Measurements from ENCODE around the gene ZFPL1.
A peak's percentile ranks its signal among the peaks of the same experiment; 100 is the strongest.

Gene ZFPL1

DNA sequence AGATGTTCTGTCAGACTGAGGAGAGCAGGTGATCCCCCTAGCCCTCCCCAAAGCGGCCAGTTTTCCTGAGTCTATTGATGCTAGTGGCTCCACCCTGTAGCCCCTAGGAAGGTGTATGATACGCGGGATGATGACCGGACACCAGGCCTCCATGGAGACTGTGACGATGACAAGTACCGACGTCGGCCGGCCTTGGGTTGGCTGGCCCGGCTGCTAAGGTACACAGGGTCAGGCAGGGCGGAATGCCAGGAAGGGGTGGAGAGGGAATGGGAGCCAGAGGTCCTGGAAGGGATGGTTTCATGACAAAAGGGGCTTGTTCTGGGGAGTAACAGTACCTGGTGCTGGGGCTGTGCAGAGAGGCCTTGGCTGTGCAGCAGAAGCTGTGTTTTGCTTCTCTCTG, 3.2 kb downstream of the ZFPL1 start:
- DNase-seq (ENCODE audit: low read depth, low spot score), result no peak
- no peak overlapping the region for H3K4me3 ChIP-seq (ENCODE audit: low read length)

DNA sequence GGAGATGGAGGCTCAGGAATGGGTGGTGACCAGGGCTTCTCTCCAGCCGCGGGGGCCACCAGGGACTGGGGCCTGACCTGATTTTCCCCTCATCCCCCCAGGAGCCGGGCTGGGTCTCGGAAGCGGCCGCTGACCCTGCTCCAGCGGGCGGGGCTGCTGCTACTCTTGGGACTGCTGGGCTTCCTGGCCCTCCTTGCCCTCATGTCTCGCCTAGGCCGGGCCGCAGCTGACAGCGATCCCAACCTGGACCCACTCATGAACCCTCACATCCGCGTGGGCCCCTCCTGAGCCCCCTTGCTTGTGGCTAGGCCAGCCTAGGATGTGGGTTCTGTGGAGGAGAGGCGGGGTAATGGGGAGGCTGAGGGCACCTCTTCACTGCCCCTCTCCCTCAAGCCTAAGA, 3.8 kb downstream of the ZFPL1 start:
- no peak overlapping the region for H3K4me3 ChIP-seq (ENCODE audit: low read length)
- DNase-seq (ENCODE audit: low read depth, low spot score), result no peak

DNA sequence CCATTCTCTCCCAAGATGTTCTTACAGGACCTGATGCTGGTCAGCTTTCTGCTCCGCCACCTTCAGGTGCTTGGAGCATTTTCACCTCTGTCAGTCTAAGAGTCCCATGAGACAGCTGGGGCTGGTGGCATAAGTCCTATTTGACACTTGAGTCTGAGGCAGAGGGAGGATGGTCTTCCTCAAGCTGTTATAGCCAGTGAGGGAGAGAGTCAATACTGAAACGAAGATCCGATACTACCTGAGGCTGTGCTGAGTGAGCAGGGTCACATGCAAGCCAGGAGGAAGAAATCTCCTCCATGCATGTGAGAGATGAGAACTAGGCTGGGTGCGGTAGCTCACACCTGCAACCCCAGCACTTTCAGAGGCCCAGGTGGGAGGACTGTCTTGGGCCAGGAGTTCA, 5.6 kb downstream of the ZFPL1 start:
- H3K4me3 ChIP-seq (ENCODE audit: low read length), result no peak overlapping the region
- DNase-seq (ENCODE audit: low read depth, low spot score), result no peak

DNA sequence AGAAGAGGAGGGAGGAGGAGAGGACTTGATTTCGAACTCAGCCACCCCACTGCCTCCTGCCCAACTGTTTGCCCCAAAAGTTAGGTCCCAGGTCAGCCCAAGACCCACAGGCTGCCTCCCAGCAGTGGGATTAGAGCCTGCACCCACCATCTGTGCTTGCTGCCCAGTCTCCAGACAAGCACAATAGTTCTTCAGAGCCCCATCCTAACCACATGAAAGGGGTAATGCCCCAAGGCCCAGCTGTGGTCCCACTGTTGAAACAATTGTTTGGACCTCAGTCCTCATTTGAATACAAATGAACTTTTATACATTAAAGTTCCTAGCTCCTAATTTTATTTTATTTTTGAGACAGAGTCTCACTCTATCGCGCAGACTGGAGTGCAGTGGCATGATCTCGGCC, 6.6 kb downstream of the ZFPL1 start:
- DNase-seq (ENCODE audit: low read depth, low spot score), result no peak

DNA sequence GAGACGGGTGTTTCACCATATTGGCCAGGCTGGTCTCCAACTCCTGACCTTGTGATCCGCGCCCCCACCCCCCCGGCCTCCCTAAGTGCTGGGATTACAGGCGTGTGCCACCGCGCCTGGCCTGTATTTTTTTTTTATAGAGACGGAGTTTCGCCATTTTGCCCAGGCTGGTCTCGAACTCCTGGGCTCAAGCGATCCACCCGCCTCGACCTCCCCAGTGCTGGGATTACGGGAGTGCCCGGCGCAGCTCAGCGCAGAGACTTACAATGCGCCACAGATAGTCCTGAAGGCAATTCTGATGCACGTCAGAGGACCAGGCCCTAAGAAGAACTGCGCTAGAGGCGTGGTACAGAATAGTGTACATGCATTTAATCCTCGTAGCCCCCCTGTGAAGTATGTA, 11.4 kb downstream of the ZFPL1 start:
- DNase-seq (ENCODE audit: low read depth, low spot score), result no peak
- H3K4me3 ChIP-seq (ENCODE audit: low read length), result peak overlapping the region; percentile 92

More for the DNA sequence above, 6.6 kb downstream of the ZFPL1 start:
- H3K4me3 ChIP-seq (ENCODE audit: low read length), result no peak overlapping the region

DNA sequence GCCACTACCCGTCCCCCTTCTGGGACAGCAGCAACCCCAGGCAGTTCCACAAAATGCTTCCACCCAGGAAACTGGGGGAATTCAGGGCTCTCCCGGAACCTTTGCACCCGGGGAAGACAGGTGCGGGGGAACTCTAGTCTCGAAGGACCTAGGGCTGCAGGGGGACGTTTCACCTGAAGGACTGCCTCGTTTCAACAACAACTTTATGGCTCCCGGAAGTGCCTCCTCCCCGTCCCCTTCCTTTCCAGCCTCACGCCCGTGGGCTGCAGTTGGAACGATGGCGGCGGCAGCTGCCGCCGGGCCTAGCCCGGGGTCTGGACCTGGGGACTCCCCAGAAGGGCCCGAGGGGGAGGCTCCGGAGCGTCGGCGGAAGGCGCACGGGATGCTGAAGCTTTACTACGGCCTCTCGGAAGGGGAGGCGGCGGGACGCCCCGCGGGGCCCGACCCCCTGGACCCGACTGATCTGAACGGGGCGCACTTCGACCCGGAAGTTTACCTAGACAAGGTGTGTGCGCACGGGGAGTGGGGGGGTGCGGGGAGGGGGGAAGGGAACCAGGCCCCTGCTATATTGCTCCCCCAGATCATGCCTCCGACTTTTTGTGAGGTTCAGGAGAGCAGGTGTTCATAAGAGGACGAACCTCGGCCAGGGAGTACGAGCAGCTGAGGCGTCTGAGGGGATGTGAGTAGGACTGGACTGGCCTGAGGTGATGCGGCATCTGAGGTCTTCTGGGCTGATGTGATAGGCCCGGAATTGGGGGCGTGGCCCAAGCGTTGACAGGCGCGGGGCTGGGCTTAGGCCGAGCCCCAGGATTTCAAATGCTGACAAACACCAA, 12.2 kb downstream of the ZFPL1 start, which contains the start of gene VPS51:
VPS51 (plus strand) TSS at position 241 of the 833 bp plus-strand sequence; CDS start at position 278, 37 bp downstream.
- H3K4me3 ChIP-seq (ENCODE audit: low read length), result peak within 1 kb of the TSS; percentile 92
- peak; percentile 93 for DNase-seq (ENCODE audit: low read depth, low spot score)

DNA sequence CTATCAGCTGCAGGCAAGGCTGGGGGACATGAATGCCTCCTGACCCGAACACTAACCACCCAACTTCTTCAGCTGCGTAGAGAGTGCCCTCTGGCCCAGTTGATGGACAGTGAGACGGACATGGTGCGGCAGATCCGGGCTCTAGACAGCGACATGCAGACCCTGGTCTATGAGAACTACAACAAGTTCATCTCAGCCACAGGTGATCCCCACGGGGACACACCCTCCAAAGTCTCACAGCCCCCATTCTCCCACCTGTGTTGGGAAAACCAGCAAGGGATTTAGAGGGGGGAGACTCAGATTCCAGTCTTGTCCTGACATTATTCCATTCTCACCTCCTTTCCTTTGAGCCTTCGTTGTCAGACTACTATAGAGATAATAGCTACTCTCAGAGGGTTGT, 12.9 kb downstream of the ZFPL1 start:
- DNase-seq (ENCODE audit: low read depth, low spot score), result no peak
- H3K4me3 ChIP-seq (ENCODE audit: low read length), result peak overlapping the region; percentile 92

DNA sequence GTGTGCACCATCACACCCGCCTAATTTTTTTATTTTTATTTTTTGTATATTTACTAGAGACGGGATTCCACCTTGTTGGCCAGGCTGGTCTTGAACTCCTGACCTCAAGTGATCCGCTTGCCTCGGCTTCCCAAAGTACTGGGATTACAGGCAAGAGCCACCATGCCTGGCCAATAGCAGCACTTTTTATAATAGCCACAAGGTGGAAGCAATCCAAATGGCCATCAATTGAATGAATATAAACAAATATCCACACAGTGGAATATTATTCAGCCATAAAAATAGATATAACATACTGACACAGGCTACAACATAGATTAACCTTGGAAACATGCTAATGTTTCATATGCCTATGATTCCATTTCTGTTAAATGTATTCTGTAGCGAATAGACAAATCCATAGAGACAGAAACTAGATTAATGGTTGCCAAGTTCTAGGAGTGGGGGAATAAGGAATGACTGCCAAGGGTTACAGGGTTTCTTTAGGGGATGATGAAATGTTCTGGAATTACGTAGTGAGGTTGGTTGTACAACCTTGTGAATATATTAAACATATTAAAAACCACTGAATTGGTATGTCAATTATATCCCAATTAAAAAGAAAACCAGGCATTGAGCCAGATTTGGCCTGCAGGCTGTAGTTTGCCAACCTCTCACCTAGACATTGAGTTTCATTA, 16.8 kb downstream of the ZFPL1 start:
- no peak for DNase-seq (ENCODE audit: low read depth, low spot score)

DNA sequence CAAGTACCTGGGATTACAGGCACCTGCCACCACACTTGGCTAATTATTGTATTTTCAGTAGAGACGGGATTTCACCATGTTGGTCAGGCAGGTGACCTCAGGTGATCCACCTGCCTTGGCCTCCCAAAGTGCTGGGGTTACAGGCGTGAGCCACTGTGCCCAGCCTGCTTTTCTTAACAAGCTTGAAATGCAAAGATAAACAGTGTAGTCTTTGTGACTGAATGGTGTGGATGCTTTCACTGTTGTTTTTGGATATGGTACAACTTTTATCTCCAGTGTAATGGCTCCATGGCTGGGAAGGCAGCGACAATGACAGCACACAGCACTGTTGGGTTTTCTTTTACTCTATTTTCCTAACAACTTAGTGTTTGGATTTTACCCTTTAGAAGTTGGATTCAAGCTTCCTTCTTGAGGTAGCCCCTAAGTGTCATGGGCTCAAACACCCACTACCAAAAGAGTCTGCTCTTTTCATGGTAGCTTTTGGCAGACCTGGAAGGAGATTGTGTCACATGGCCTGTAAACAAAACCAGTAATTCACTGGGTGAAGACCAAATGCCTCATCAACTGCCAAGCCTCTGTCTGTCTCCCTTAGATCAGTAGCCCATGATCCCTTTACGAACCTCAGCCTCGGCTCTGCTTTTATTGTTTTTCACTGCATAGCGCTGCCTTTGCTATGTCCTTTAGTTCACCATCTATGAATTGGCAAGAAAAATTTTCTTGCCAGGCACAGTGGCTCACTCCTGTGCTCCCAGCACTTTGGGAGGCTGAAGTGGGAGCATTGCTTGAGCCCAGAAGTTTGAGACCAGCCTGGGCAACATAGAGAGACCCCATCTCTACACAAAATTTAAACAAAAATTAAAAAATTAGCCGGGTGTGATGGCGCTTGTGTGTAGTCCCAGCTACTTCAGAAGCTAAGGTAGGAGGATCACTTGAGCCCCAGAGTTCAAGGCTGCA, 18.4 kb downstream of the ZFPL1 start:
- H3K4me3 ChIP-seq (ENCODE audit: low read length), result no peak overlapping the region
- no peak for DNase-seq (ENCODE audit: low read depth, low spot score)

More for the DNA sequence above, 16.8 kb downstream of the ZFPL1 start:
- no peak overlapping the region for H3K4me3 ChIP-seq (ENCODE audit: low read length)

DNA sequence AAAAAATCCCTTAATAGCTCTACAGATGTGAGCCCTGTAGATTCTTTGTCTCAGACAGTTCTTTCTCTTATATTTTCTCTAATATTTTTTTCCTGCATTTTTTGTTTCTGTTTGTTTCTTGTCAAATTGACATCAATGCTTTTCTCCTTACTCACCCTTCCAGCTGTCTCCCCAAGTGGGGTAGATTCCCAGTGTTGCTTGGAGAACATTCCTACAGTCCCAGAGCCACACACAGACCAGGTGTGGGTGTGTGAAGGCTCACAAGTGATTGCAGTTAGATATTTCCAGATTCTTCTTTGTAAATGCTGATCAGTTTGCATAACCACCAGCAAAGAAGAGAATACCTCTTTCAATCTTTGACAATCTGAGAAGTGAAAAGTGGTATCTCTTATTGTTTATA, 19.5 kb downstream of the ZFPL1 start:
- no peak overlapping the region for H3K4me3 ChIP-seq (ENCODE audit: low read length)
- no peak for DNase-seq (ENCODE audit: low read depth, low spot score)

DNA sequence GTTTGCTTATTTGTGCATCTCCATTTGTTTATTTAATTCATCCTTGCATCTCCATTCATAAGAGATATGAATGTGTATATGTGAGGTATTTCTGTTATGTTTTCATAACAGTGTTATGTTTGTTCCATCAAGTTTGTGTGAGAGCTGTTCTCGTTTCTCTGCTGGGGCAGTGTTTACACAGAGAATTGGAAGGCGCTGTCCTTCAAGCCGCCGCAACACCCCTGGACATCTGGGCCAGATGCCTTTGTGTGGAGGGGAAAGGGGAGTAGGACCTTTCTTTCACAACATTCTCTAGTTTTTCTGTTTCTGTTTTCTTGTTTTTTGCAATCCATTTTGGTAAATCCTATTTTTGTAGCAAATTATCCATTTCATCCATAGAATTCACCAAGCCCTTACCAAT, 20.6 kb downstream of the ZFPL1 start:
- no peak for DNase-seq (ENCODE audit: low read depth, low spot score)
- H3K4me3 ChIP-seq (ENCODE audit: low read length), result no peak overlapping the region

DNA sequence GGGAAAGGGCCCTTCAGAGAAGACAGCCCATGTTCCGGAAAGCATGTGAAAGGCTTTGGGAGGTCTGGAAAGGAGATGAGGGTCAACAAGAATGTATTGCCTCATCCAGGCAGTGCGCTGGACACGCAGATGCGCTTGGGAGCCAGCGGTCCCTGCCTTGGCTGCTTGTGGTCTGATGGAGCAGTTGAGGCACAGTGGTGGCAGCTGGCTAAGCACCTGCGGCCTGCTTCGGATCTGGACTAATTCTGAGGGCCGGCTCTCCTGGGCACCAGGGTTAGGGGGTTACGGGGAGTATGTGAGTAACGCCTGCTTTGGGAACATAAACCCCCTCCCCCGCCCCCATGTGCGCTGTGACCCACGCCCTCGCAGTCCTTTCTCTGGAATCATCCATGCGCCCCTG, 23.1 kb downstream of the ZFPL1 start:
- DNase-seq (ENCODE audit: low read depth, low spot score), result no peak
- no peak overlapping the region for H3K4me3 ChIP-seq (ENCODE audit: low read length)

DNA sequence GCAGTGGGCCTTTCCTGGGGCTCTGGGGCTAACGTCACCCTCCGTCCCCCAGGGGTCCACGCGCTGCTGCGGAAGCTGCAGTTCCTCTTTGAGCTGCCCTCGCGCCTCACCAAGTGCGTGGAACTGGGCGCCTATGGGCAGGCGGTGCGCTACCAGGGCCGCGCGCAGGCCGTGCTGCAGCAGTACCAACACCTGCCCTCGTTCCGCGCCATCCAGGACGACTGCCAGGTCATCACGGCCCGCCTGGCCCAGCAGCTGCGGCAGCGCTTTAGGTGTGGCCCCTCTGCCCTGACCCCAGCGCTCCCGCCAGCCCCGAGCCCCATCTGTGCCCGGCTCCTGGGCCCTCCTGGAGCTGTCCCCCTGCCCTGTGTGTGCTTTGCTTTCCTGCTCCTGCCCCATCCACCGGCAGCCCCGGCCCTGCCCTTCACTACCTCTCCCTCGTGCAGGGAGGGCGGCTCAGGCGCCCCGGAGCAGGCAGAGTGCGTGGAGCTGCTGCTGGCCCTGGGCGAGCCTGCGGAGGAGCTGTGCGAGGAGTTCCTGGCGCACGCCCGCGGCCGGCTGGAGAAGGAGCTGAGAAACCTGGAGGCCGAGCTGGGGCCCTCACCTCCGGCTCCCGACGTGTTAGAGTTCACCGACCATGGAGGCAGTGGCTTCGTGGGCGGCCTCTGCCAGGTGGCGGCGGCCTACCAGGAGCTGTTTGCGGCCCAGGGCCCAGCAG, 23.9 kb downstream of the ZFPL1 start:
- no peak for DNase-seq (ENCODE audit: low read depth, low spot score)
- no peak overlapping the region for H3K4me3 ChIP-seq (ENCODE audit: low read length)

DNA sequence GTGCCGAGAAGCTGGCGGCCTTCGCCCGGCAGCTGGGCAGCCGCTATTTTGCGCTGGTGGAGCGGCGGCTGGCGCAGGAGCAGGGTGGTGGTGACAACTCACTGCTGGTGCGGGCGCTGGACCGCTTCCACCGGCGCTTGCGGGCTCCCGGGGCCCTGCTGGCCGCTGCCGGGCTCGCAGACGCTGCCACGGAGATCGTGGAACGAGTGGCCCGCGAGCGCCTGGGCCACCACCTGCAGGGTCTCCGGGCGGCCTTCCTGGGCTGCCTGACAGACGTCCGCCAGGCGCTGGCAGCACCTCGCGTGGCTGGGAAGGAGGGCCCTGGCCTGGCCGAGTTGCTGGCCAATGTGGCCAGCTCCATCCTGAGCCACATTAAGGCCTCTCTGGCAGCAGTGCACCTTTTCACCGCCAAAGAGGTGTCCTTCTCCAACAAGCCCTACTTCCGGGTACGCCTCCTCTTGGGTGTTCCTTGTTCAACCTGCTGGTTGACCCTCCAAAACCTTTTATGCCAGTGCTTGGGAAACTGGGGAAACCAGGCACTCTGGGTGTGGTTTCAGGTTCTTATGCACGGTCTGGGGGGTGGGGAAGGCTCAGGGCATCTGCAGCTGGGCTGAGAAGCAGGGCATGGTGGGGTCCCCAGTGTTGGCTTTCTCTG, 24.6 kb downstream of the ZFPL1 start:
- DNase-seq (ENCODE audit: low read depth, low spot score), result no peak
- H3K4me3 ChIP-seq (ENCODE audit: low read length), result no peak overlapping the region

DNA sequence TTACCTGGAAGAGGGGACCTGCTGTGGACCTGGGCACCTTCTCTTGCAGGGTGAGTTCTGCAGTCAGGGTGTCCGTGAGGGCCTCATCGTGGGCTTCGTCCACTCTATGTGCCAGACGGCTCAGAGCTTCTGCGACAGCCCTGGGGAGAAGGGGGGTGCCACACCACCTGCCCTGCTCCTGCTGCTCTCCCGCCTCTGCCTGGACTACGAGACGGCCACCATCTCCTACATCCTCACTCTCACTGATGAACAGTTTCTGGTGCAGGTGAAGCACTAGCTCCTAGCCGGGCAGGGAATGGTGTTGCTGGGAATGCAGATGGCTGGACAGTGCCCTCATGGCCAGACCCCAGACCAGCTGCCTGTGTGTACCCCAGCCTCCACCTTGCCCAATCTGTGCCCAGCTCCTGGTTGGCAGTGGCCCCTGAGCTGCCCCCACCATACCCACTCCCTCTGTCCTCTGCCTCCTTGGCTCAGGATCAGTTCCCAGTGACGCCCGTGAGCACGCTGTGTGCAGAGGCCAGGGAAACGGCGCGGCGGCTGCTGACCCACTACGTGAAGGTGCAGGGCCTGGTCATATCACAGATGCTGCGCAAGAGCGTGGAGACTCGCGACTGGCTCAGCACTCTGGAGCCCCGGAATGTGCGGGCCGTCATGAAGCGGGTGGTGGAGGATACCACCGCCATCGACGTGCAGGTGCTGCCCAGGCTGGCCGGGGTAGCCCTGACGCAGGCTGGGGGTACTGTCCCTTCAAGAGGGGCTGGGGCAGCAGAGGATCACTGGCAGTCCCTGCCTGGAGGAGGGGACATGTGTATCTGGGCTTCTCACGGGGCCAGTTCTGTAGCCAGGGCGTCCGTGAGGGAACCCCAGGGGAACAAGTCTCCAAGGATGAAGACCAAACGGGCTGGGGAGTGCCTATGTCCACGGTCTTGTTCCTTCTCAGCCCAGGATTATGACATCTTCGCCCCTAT, 25.5 kb downstream of the ZFPL1 start:
- no peak for DNase-seq (ENCODE audit: low read depth, low spot score)
- H3K4me3 ChIP-seq (ENCODE audit: low read length), result no peak overlapping the region

DNA sequence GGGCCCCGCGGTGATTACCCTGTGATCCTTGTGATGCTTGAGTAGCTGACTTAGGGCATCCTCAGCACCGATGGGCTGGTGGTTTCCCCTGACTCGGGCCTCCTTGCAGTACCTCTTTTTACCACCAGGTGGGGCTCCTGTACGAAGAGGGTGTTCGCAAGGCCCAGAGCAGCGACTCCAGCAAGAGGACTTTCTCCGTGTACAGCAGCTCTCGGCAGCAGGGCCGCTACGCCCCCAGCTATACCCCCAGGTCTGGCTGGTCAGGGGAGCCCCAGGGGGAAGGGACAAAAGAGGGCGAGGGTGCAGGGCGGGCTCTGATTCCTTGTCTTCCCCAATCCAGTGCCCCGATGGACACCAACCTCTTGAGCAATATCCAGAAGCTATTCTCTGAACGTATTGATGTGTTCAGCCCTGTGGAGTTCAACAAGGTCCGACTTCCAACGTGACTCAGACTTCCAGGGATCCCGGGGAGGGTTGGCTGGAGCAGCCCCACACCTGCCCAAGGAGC, 26.4 kb downstream of the ZFPL1 start:
- H3K4me3 ChIP-seq (ENCODE audit: low read length), result no peak overlapping the region
- DNase-seq (ENCODE audit: low read depth, low spot score), result peak; percentile 83

DNA sequence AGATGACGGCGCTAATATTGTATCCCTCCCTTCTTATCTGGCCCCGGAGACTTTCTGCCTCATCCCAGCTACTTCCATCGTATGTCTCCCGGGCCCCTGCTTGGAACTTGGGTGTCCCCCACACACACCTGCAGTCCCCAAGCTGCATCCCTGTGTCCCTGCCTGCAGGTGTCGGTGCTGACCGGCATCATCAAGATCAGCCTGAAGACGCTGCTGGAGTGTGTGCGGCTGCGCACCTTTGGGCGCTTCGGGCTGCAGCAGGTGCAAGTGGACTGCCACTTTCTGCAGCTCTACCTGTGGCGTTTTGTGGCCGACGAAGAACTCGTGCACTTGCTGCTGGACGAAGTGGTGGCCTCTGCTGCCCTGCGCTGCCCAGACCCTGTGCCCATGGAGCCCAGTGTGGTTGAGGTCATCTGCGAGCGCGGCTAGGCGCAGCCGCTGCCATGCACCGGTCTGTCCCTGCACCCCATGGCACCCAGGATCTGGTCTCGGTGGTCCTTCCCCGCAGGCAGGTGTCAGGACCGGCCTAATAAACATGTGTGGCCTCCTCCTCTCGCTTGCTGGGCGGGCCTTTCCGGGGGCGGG, 27.2 kb downstream of the ZFPL1 start:
- no peak overlapping the region for H3K4me3 ChIP-seq (ENCODE audit: low read length)
- DNase-seq (ENCODE audit: low read depth, low spot score), result no peak
